ENCODE results near the gene EEPD1. TPM values are rescaled to one million over a fixed set of nuclear protein-coding genes. Genes with fewer than 3 reads are reported as not detected.

The EEPD1 gene
- total RNA-seq, 1 experiment from 2014 or later, result 7.8 TPM

DNA sequence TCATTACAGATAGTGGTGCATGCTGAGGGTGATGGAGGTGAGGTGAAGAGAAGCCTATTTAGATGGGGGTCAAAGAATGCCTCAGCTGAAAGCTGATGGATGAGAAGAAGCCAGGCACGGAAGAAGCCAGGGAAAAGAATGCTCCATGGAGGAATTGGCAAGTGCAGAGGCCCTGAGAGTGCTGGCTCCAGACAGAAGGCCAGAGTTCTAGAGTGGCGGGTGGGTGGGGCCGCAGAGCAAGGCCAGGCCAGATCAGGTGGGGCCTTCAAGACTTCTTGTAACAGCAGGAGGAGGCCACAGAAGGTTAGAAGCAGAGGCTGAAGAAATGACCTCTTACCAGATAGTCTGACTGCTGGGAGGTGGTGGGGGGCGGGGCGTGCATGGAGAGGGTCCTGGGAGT, 7.3 kb downstream of the EEPD1 start (continued):
- no peak for TF ChIP-seq ZNF219 (CRISPR knock-in tag; IDR thresholded peaks at IDR 0.05; ENCODE audit: borderline replicate concordance)

- H3K27ac Mint-ChIP-seq, result no peak overlapping the region
- peaks cover 3% of the 10 kb centered on the region; the same call in 1 of the 2 replicates for H3K36me3 Mint-ChIP-seq
- CTCF ChIA-PET, result no interaction called here
- H3K9me3 Mint-ChIP-seq, result no peaks in the 10 kb centered on the region
- H3K27me3 Mint-ChIP-seq (ENCODE audit: low read depth), result peaks cover 42% of the 10 kb centered on the region
- TF ChIP-seq NR3C1 (CRISPR knock-in tag; conservative IDR thresholded peaks at IDR 0.05; ENCODE audit: low read depth), result no peak
- no peak for TF ChIP-seq AR (CRISPR knock-in tag; IDR thresholded peaks at IDR 0.05)
- TF ChIP-seq USF1 (CRISPR knock-in tag; IDR thresholded peaks at IDR 0.05), result no peak
- no peak for TF ChIP-seq GTF2I (CRISPR knock-in tag; conservative IDR thresholded peaks at IDR 0.05)
- DNase-seq (ENCODE audit: low spot score) (no peak), ATAC-seq (no peak)
- H3K4me3 Mint-ChIP-seq, result no peak overlapping the region
- POLR2A ChIA-PET, result no interaction called here
- peaks cover 48% of the 10 kb centered on the region for H3K4me1 Mint-ChIP-seq
These were observed 8.9 kb downstream of the EEPD1 start for GRCh38 chr7:36161996-36162395.

DNA sequence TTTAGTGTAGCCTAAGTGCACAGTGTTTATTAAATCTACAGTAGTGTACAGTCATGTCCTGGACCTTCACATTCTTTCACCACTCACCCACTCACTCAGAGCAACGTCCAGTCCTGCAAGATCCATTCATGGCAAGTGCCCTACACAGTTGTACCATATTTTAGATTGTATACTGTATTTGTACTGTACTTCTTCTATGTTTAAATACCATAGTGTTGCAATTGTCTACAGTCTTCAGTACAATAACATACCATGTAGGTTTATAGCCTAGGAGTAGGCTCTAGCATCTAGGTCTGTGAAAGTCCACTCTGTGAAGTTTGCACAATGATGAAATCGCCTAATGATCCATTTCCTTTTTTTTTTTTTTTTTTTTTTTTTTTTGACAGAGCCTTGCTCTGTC, 12.0 kb downstream of the EEPD1 start:
- Mint-ChIP-seq H3K4me1 (peaks cover 45% of the 10 kb centered on the region), H3K36me3 (peaks cover 3% of the 10 kb centered on the region; the same call in 1 of the 2 replicates), H3K27me3 (ENCODE audit: low read depth) (peaks cover 11% of the 10 kb centered on the region), H3K9me3 (no peaks in the 10 kb centered on the region), H3K27ac (no peak overlapping the region), H3K4me3 (no peak overlapping the region)
- POLR2A ChIA-PET, result no interaction called here
- CTCF ChIA-PET, result no interaction called here
- peak; percentile 84 for TF ChIP-seq GABPB1 (CRISPR knock-in tag; IDR thresholded peaks at IDR 0.05)
- TF ChIP-seq, protein P1, sequence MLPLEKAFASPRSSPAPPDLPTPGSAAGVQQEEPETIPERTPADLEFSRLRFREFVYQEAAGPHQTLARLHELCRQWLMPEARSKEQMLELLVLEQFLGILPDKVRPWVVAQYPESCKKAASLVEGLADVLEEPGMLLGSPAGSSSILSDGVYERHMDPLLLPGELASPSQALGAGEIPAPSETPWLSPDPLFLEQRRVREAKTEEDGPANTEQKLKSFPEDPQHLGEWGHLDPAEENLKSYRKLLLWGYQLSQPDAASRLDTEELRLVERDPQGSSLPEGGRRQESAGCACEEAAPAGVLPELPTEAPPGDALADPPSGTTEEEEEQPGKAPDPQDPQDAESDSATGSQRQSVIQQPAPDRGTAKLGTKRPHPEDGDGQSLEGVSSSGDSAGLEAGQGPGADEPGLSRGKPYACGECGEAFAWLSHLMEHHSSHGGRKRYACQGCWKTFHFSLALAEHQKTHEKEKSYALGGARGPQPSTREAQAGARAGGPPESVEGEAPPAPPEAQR (CRISPR knock-in tag; IDR thresholded peaks at IDR 0.05), result no peak
- no peak for DNase-seq (ENCODE audit: low spot score)
- ATAC-seq, result no peak

GRCh38 chr7:36165802-36166201, 12.7 kb downstream of the EEPD1 start:
- peaks cover 6% of the 10 kb centered on the region for H3K27me3 Mint-ChIP-seq (ENCODE audit: low read depth)
- H3K4me3 Mint-ChIP-seq, result peak overlapping the region; percentile 18; the same call in 1 of the 2 replicates
- TF ChIP-seq ATF1 (CRISPR knock-in tag; IDR thresholded peaks at IDR 0.05) (no peak), NR1H2 (CRISPR knock-in tag; IDR thresholded peaks at IDR 0.05) (no peak), TEAD1 (CRISPR knock-in tag; IDR thresholded peaks at IDR 0.05) (no peak), OVOL2 (CRISPR knock-in tag; IDR thresholded peaks at IDR 0.05; ENCODE audit: borderline replicate concordance) (no peak), GABPB1 (CRISPR knock-in tag; IDR thresholded peaks at IDR 0.05) (no peak), ZNF425 (CRISPR knock-in tag; conservative IDR thresholded peaks at IDR 0.05) (no peak)
- TF ChIP-seq, protein P2, sequence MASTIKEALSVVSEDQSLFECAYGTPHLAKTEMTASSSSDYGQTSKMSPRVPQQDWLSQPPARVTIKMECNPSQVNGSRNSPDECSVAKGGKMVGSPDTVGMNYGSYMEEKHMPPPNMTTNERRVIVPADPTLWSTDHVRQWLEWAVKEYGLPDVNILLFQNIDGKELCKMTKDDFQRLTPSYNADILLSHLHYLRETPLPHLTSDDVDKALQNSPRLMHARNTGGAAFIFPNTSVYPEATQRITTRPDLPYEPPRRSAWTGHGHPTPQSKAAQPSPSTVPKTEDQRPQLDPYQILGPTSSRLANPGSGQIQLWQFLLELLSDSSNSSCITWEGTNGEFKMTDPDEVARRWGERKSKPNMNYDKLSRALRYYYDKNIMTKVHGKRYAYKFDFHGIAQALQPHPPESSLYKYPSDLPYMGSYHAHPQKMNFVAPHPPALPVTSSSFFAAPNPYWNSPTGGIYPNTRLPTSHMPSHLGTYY (CRISPR knock-in tag; IDR thresholded peaks at IDR 0.05), result no peak
- H3K36me3 Mint-ChIP-seq, result peaks cover 3% of the 10 kb centered on the region; the same call in 1 of the 2 replicates
- ATAC-seq (peak; percentile 68), DNase-seq (ENCODE audit: low spot score) (no peak)
- ChIA-PET CTCF (no interaction called here), POLR2A (no interaction called here)
- H3K4me1 Mint-ChIP-seq, result peaks cover 45% of the 10 kb centered on the region
- H3K27ac Mint-ChIP-seq, result peak overlapping the region; percentile 50
- no peaks in the 10 kb centered on the region for H3K9me3 Mint-ChIP-seq
